DND-41 (cell line): ENCODE measurements around the gene IL20RA.

ENCODE experiments used
- CTCF ChIP-seq: IDR thresholded peaks from 2 replicates; pipeline ENCODE4 v1.5.1; 2012; ENCODE audit warnings: borderline replicate concordance, low read length, moderate library complexity, mild to moderate bottlenecking; ENCODE audit not compliant: poor library complexity, severe bottlenecking; ENCODE audit errors: extremely low read depth
- EZH2 ChIP-seq: IDR thresholded peaks from 3 replicates; pipeline ENCODE4 v1.6.1; 2012; ENCODE audit warnings: borderline replicate concordance, low read depth, mild to moderate bottlenecking, moderate library complexity, low read length, inconsistent platforms; ENCODE audit not compliant: severe bottlenecking

DNA sequence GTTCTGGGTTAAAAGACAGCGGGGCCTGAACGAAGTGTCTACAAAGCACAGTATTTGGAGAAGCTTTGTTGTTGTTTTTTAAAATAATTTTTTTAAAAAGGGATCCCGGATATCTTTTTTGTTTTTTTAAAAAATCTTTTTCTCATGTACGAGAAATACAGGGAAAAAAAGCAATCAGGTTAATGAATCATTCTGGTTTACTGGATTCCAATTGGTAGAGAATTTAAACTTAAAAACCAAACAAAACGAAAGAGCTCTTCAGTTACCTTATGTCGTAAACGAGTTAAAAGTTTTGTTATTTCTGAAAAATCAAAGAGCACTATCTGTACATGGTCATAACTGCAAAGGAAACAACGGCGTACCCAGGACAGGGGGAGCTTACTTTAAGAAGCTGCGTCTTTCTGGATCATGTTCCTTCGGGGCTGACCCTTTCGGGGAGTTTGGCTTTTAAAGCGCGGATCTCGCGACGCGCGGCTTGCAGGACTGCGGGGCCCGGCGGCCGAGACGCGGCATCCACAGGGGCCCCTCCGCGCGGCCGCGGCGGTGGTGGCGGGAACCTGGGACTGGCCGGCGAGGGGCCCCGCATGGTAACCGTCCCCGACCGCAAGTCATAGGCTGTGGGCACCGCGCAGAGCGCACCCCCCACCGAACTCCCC lies 927 bp downstream of the IL20RA start:
- TF ChIP-seq CTCF: no peak
- TF ChIP-seq EZH2: no peak
